CD1c-positive myeloid dendritic cell (primary cell): ENCODE results near the gene TAPT1.

ENCODE experiments used
- DNase-seq: peaks from one replicate; pipeline ENCODE4 v3.0.0-alpha.2; 2016; ENCODE audit errors: extremely low spot score

The TAPT1 gene, protein sequence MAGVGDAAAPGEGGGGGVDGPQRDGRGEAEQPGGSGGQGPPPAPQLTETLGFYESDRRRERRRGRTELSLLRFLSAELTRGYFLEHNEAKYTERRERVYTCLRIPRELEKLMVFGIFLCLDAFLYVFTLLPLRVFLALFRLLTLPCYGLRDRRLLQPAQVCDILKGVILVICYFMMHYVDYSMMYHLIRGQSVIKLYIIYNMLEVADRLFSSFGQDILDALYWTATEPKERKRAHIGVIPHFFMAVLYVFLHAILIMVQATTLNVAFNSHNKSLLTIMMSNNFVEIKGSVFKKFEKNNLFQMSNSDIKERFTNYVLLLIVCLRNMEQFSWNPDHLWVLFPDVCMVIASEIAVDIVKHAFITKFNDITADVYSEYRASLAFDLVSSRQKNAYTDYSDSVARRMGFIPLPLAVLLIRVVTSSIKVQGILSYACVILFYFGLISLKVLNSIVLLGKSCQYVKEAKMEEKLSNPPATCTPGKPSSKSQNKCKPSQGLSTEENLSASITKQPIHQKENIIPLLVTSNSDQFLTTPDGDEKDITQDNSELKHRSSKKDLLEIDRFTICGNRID

DNA sequence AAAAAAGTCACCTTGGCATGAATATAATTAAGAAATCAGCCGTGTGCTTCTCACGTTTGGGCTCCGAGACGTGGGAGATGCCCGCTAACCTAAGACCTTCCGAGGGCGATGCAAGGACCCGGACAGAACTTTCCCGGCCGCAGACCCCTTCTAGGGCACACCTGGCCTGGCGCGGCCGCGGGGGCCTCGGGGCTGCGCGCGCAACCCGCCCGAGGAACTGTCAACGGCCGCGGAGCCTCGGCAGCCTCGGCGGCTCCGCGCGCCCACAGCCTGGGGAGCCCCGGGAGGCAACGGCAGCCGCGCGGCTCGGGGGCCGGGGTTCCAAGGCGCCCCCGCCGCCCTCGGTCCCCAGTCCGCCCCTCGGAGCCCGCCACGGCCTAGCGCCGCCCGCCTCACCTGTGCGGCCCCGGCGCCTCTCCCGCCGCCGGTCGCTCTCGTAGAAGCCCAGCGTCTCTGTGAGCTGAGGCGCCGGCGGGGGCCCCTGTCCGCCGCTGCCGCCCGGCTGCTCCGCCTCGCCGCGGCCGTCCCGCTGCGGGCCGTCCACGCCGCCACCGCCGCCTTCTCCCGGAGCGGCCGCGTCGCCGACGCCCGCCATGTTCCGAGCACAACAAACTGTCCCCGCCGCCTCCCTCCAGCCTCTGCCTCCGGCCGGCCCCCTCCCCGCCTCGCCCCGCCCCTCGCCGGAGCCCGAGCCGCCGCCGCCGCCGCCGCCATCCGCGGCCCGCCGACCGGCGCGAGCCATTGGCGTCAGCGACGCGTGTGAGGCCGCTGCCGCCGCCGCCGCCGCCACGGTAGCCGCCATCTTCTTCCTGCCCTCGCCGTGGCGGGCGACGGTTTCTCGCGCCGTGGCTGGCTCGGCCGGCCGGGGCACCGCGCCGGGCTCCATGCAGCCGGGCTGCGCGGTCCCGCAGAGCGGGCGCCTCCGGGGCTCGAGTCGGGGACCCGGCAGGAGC is at the start of gene TAPT1:
TSS of gene TAPT1 (minus strand) at position 609 of the 953 bp plus-strand sequence. CDS start at position 595, 14 bp downstream.
- DNase-seq = peak; percentile 86

DNA sequence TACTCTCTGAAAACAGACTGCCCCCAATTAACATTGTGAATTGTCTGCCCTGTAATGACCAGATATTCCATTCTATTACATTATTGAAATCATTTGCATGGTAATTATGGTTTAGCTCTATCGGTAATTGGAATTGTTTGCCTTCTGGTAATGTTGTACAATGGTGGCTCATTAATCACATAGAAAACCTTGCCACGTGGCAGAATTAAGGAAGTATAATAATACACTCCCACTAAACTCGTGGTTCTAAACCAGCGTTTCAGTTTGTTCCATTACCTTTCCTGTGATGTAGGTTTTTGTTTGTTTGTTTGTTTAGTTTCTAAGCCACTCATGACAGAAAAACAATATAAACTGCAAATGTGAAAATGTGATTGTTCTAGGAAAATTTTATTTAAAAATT is 45.1 kb upstream of the TAPT1 start:
- DNase-seq = peak; percentile 76

DNA sequence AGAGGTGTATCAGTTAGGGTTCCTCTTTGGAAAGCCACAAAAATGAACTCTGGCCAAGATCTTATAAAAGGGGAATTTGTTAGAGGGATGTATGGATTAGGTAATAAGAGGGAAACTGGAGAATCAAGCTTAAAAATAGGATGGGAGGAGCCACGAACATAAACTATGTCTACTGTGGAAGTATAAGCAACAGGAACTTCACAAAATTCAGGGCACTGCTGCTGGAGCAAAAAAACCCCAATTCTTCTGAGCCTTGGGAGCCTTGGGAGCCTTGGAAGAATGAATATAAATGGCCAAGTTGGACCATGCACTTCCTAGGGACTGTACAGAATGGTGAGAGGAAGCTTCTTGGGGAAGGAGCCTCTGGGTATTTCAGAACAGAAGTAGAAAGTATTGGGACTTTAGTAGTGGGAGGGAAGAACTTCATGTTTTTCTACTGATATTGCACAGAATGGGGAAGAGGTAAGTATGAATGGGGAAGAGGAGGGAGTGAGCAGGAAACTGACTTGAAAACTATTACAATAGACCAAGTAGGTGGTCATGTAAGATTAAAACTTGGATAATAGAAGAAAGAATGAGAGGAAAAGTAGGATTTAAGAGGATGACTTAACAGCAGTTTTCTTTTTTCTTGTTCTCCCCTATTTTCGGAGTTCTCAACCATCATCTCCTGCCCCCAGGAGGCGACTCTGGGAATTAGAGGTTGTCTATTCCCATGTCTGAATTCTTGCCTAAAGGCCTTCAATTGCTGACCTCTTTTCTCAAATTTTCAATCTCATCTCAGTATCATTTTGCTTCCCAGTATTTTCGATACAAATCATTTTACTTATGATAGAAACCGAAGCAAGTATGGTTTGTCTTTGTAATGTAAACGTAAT is 44.4 kb upstream of the TAPT1 start:
- peak; percentile 88 for DNase-seq

DNA sequence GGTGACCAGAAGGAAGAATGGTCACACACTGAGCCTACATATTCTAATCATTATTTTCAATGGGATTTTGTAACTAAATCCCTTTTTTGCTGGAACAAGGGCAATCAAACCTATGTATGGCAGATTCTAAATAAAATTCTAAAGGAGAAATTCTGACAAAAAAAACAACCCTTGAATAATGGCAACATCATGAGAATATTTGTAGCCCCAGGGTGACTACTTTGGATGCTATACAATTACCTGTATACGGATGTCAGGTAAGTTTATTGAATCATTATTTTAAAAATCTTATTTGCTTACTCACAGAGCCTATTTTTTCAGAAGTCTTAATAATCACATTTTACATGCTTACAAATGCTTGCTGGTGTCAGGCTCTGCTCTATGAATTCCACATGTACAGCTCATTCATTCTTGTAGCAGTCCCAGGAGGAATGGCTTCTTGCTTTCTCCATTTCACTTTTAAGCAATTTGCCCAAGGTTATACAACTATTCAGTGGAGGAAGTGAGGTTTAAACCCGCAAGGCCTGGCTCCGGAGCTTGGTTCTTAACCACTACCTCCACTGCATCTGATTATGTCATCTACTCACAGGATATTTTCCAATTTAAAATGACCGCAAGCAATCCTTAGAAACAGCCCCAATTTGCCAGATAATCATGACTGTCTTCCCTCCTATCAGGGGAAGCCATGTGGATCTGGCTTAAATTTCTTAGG is 43.6 kb upstream of the TAPT1 start:
- DNase-seq = peak; percentile 89

DNA sequence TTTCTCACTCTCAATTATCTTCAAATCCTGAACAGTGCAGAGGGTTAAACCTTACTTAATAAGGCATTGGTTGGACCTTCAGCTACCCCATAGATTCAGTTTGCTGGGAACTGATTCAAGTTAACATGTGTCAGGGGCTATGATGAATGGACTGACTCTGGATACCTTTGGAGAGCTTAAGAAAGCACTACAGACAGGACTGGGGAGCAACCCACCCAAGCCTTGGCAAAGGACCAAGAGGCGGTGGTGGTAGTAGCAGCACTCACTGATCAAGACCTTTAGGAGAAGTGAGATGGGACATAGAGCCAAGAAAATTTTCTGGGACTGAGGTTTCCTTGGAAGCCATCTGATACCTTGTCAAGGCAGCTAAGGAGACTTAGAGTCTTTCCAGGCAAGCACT is 43.0 kb upstream of the TAPT1 start:
- peak; percentile 12 for DNase-seq

DNA sequence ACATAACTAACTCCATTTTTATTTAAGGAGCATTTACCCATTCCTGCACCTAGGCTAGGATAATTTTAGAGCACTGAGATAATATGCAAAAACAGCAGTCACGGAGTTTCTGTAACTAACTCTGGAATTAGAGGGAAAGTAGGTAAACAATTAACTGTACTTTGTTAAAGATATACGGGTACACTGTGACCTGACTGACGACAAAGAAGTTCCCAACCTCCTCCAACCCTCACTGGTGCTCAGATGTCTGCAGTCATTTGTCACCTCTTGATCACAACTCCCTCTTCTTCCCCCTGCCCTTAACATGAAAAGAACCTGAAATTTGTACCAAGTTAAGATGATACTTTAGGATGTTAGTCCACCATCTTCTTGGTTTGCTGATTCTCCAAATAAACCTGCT is 42.0 kb upstream of the TAPT1 start:
- DNase-seq = no peak

DNA sequence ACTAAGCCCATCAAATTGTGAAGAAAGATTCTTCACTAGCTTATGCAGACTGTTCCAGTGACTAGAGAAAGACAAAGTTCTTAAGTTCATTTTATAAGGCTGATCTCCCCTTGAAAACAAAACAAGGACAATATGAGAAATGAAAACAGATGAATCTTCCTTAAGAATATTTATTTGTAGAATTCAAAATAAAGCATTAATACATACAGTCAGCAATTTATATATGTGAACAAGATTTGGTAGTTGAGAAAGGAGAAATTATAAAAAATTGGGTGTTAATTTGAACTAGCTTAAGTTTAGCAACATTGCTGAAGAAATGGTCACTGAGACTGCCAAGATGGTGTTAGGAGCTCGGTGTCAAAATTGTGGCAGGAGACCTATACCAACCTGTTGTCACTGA is 41.4 kb upstream of the TAPT1 start:
- no peak for DNase-seq

DNA sequence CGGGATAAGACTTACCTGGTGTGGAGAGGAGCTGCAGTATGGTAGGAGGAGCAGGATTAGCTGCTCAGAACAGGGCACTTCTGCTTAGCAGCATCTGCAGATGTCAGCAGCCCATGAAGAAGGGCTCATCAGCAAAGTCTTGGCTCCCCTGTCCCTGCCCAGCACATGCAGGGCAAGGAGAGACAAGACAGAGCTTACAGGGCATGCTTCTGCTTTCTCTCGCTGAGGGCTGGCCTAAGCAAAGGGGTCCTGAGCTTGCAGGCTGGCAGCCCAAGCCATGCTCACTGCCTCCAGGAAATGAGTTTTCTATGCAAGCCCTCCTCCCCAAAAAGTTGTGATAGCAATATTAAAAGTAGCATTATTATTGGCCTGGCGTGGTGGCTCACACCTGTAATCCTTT is 39.5 kb upstream of the TAPT1 start:
- DNase-seq = no peak

DNA sequence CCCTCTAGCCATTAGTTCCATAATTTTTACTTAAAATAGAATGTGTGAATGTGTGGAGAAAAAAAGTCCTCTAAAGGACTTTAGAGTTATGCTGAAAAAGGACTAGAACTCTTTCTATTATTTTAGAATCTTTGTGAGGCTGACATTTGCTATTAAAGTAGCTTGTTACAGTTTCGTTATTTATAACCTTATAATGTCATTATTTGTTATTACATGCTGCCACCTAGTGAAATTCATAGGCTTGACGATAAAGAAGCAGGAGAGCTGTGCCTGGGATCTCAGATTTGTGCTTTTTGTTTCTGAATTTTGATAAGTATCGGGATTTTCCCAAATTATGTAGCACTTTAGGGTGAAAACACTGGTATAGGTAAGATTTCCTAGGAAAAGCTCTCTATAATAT is 38.5 kb upstream of the TAPT1 start:
- DNase-seq = peak; percentile 83

DNA sequence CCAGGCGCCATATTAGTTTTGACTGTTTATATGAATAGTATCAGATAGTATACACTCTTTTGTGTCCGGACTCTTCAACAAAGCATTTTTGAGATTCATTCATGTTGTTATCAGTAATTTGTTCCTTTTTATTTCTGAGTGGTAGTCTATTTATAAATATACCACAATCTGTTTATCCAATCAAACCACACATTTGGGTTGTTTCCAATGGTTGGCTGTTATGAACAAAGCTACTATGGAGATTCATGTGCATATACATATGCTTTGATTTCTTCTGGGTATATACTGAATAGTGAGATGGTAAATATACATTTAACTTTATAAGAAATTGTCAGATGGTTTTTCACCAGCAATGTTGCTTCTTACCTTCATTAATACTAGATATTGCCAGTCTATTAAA is 36.8 kb upstream of the TAPT1 start:
- no peak for DNase-seq

DNA sequence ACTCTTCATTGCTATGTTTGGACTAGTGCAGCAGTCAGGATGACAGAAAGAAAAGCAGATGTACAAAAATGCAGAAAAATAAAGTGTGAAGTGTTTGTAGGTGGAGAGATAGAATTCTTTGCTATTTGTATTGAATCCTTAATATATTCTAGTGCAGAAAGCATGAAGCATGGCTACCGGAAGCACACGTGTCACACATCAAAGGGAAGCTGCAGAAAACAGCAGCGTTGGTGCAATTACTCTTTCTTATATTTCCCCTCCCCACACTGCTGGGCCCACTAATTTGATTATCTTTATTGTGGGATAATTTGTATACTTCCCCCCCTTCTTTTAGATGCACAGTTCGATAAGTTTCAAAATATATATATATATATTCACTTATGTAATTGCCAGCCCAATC is 35.9 kb upstream of the TAPT1 start:
- DNase-seq = no peak

DNA sequence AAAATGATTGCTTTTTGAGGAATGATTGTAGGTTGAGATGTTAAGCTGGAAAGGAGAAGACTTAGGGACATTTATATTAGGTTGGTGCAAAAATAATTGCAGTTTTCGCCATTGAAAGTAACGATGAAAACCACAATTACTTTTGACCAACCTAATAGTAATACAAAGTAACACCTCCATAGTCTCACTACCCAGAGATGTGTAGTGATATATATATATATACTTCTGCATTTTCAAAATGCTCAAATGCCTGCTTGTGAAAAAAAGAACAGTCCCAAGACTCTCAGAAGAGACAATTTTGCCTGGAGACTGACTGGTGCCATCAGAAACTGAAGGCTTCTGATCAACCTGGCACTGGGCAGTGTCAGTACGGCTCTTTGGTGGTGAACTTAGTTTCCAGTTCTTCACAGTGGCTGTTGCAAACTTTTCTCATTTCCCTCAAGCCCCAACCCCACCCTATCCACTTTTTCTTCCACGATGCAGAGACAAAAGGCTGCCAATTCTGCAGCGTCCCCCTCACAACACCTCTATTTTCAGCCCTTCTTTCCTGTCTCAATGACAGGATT is 35.1 kb upstream of the TAPT1 start:
- DNase-seq = peak; percentile 45

DNA sequence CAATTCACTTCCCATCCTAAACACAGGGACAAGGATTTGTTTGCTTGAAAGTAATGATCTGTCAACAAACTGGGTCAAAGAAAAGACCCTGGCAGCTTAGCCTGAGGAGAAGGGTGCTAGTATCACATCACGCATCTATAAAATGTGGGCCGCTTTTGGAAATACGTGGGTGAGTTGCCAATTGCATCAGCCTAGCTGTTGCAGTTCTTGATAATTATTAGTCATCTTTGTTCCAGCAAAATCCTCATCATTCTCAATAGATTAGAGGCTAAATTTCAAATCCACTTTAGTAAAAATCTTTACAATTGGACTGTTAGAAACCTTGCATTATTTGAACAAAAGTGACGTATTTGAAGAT is 33.6 kb upstream of the TAPT1 start:
- DNase-seq = peak; percentile 89

DNA sequence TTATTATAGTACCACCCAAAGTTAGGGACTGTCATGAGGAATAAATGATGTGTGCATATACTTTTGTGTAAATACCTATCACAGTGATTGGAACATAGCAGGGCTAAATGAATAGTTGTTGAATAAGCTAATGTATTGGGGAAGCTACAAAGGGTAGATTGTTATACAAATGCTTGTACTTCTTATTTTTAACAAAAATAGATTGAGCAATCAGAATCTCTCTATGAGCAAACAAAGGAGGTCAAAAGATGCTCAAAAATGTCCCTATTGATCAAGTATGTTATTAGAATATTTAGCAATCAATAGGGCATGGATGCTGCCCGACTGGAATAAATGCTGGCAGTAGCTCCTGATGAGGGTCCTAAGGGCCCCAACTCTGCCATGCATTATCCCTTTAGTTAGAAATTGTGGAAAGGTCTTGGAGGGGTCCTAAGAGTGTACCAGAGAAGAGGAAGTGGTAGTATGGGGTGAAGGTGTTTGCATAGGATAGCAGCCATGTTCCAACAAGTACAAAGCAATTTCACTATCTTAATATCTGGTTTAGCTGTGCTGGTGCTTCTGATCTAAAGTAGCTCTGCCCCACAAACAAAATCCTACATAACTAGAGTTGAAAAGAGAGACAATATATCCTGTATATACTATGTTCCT is 33.1 kb upstream of the TAPT1 start:
- peak; percentile 55 for DNase-seq

DNA sequence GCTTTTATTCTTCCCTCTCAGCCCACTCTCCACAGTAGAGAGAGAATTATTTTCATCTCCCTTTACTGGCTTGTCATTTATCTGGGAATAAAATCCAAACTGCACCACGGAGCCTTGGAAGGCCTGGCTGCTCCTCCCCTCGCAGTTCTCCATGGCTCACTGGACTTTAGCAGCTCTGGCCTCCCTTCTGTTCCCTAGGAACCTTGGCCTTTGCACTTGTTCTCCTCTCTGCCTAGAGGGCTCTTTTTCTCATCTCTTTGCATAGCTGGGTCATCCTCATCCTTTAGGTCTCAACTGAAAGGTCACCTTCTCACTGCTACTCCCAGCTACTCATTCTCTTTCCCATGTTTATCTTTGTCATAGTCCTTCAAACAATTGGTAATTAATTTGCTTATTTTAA is 31.3 kb upstream of the TAPT1 start:
- no peak for DNase-seq

DNA sequence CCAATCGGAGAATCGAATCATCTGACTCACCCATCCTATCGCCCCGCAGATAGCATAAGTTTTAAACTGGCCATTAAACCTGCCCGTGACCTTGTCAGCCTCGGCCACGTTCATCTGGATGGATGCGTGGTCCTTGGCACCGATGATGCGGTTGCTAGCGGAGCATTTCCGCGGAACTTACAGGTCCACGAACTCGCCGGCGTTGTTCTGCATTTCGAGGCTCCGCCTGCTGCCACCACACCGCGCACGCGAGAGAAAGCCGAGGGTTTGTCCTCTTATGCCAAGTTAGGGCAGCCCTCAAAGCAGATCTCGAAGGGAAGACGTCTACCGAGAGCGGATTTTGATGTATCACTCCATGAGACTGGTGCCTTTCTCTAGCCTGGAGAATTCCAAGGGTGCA is 30.1 kb upstream of the TAPT1 start:
- no peak for DNase-seq

DNA sequence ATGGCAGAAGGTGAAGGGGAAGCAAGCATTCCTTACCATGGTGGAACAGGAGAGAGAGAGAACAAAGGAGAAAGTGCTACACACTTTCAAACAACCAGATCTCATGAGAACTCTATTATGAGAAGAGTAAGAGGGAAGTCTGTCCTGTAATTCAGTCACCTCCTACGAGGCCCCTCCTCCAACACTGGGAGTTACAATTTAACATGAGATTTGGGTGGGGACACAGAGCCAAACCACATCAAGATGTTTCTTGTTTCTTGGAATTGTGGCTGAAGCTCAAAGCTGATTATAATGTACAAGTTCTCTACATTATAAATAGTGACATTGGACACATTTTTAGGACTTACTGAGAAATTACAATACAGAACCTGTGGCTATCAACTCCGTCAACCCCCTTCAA is 29.5 kb upstream of the TAPT1 start:
- no peak for DNase-seq

DNA sequence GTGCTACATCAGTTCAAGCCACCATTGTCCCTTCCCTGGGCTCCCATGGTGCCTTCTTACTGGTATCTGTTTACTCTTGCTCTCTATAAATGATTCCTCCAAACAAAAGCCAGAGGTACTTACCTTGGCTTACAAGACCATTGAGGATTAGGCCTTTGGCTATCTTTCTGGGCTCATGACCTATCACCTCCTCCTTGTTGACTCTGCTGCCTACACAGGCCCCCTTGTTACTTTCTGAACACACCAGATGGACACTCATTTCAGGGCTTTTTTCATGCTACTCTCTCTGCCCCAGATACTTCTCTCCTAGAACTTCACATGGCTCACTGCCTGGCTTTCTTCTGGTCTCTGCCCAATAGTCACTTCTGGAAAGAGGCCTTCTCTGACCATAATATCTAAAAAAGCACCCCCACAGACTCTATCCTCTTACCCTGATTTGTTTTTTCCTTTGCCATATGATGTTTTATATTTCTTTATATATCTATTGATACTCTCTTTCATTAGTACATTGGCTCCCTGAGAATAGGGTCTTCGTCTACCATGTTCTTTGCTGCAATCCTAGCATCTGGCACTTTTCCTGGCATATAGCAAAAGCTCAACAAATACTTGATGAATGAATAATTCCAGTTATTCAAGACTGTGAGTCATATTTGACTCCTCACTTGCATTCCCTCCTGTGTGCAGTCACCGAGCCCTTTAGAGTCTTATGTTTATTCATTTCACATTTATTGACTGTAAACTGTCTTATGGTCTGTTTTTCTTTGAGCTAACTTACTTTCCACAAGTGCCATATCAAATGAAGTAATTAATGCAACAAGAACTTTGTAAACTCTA is 27.1 kb upstream of the TAPT1 start:
- no peak for DNase-seq
